H1 (cell line): ENCODE data around the gene USP20. TPM values are rescaled to one million over a fixed set of nuclear protein-coding genes. Genes with fewer than 3 reads are reported as not detected.

Experiments used
- CTCF ChIA-PET: fragments of 300-600 bp; sonication (Branson Sonifier 250); formaldehyde crosslinking; loops from one replicate; lab custom pipeline; 2021; ENCODE audit not compliant: partially characterized antibody; lab: Charles Lee
- POLR2A ChIA-PET: fragments of 300-600 bp; sonication (Branson Sonifier 250); formaldehyde crosslinking; loops from one replicate; lab custom pipeline; 2021; ENCODE audit warnings: inconsistent platforms; ENCODE audit not compliant: partially characterized antibody; lab: Charles Lee
- DNase-seq, 2 experiments: peaks; one replicate each; pipeline versions ENCODE4 v3.0.0 to v3.0.0-alpha.2; 2010 to 2022; ENCODE audit warnings: low spot score in 2 of 2, low read depth in 1 of 2, mixed read lengths in 1 of 2
- FAIRE-seq: peaks from 2 replicates; lab custom pipeline; 2011; peaks lifted over from hg19 to GRCh38; lab: Jason Lieb, UNC
- H2AFZ ChIP-seq: 2 replicates; pipeline ENCODE4 v1.8.1; 2012; ENCODE audit warnings: low read length, inconsistent platforms
- H2AK5ac ChIP-seq: 2 replicates; pipeline ENCODE4 v1.6.1; 2013; ENCODE audit warnings: low read depth, low read length
- H2BK120ac ChIP-seq: replicated peaks from 2 replicates; pipeline ENCODE3; 2013; ENCODE audit warnings: low read depth, low read length, inconsistent platforms
- H2BK12ac ChIP-seq: 2 replicates; pipeline ENCODE4 v1.6.1; 2013; ENCODE audit warnings: low read depth, low read length
- H2BK15ac ChIP-seq: 2 replicates; pipeline ENCODE4 v1.6.1; 2013; ENCODE audit warnings: low read length
- H2BK20ac ChIP-seq: 2 replicates; pipeline ENCODE4 v1.6.1; 2013; ENCODE audit warnings: low read length
- H2BK5ac ChIP-seq: 2 replicates; pipeline ENCODE4 v1.6.1; 2013; ENCODE audit warnings: low read depth, low read length
- H3K14ac ChIP-seq: 2 replicates; pipeline ENCODE4 v1.6.1; 2013; ENCODE audit warnings: inconsistent platforms; ENCODE audit not compliant: insufficient read length
- H3K18ac ChIP-seq: 2 replicates; pipeline ENCODE4 v1.6.1; 2013; ENCODE audit warnings: low read length; ENCODE audit errors: extremely low read depth
- H3K23ac ChIP-seq: 2 replicates; pipeline ENCODE4 v1.6.1; 2013; ENCODE audit warnings: inconsistent platforms; ENCODE audit not compliant: insufficient read length
- H3K23me2 ChIP-seq: 2 replicates; pipeline ENCODE4 v1.6.1; 2013; ENCODE audit warnings: low read depth, low read length
- H3K27ac ChIP-seq: 2 replicates; pipeline ENCODE4 v1.6.1; 2011; ENCODE audit warnings: low read depth, low read length, inconsistent platforms
- H3K27me3 ChIP-seq, 4 experiments: replicated peaks in 1 of 4; 1 replicate in 1 of 4; 2 replicates in 3 of 4; pipeline versions ENCODE4 v1.6.1 to v1.8.1; 2011 to 2013; ENCODE audit warnings: low read length in 3 of 4, mild to moderate bottlenecking in 3 of 4, inconsistent platforms in 2 of 4, mixed read lengths in 2 of 4, moderate library complexity in 1 of 4; ENCODE audit not compliant: control insufficient read depth in 3 of 4, insufficient read depth in 3 of 4; ENCODE audit errors: extremely low read depth in 1 of 4
- H3K36me3 ChIP-seq, 4 experiments: 2 replicates each; pipeline versions ENCODE4 v1.6.1 to v1.8.1; 2011 to 2013; ENCODE audit warnings: mild to moderate bottlenecking in 4 of 4, low read length in 3 of 4, moderate library complexity in 2 of 4, control low read depth in 1 of 4, inconsistent platforms in 1 of 4; ENCODE audit not compliant: insufficient read depth in 4 of 4, control insufficient read depth in 2 of 4
- H3K4ac ChIP-seq: replicated peaks from 2 replicates; pipeline ENCODE3; 2013; ENCODE audit warnings: low read length, low read depth, mixed read lengths, inconsistent platforms; ENCODE audit not compliant: insufficient read length
- H3K4me1 ChIP-seq, 4 experiments: replicated peaks in 1 of 4; 1 replicate in 1 of 4; 2 replicates in 3 of 4; pipeline versions ENCODE4 v1.6.1 to v1.8.1; 2011 to 2013; ENCODE audit warnings: low read length in 3 of 4, inconsistent platforms in 2 of 4, mixed read lengths in 1 of 4; ENCODE audit not compliant: insufficient read depth in 4 of 4, control insufficient read depth in 3 of 4
- H3K4me2 ChIP-seq, 2 experiments: 2 replicates each; pipeline versions ENCODE4 v1.6.1 to v1.8.1; 2011 to 2013; ENCODE audit warnings: low read depth in 2 of 2, low read length in 2 of 2, control low read depth in 1 of 2, inconsistent platforms in 1 of 2, mild to moderate bottlenecking in 1 of 2; ENCODE audit not compliant: insufficient read depth in 1 of 2
- H3K4me3 ChIP-seq, 4 experiments: fragments of 200-600, 300-600 bp in 1 of 4; sonication (generic), shearing (Covaris generic), sonication (Bioruptor Twin) in 1 of 4; 2 replicates each; pipeline versions ENCODE4 v1.5.1 to v1.8.1; 2011 to 2016; ENCODE audit warnings: low read length in 4 of 4, low read depth in 3 of 4, control low read depth in 2 of 4, inconsistent platforms in 2 of 4, mild to moderate bottlenecking in 2 of 4, mixed read lengths in 1 of 4, moderate library complexity in 1 of 4; ENCODE audit not compliant: insufficient read depth in 2 of 4; ENCODE audit errors: extremely low read depth in 1 of 4
- H3K56ac ChIP-seq: replicated peaks from 2 replicates; pipeline ENCODE3; 2013; ENCODE audit warnings: low read depth, mild to moderate bottlenecking, mixed read lengths, low read length, inconsistent platforms; ENCODE audit not compliant: insufficient read length
- H3K79me1 ChIP-seq: 2 replicates; pipeline ENCODE4 v1.6.1; 2013; ENCODE audit warnings: low read depth, low read length, control low read depth
- H3K79me2 ChIP-seq, 2 experiments: 2 replicates each; pipeline versions ENCODE4 v1.6.1 to v1.8.1; 2012 to 2013; ENCODE audit warnings: low read length in 2 of 2, mild to moderate bottlenecking in 2 of 2, inconsistent platforms in 1 of 2; ENCODE audit not compliant: insufficient read depth in 2 of 2, control insufficient read depth in 1 of 2
- H3K9ac ChIP-seq, 4 experiments: replicated peaks in 1 of 4; 1 replicate in 1 of 4; 2 replicates in 3 of 4; pipeline versions ENCODE4 v1.6.1 to v1.8.1; 2011 to 2013; ENCODE audit warnings: low read depth in 3 of 4, low read length in 3 of 4, control low read depth in 2 of 4, mild to moderate bottlenecking in 2 of 4, moderate library complexity in 2 of 4, inconsistent platforms in 1 of 4; ENCODE audit errors: extremely low read depth in 1 of 4
- H3K9me3 ChIP-seq, 2 experiments: 2 replicates each; pipeline versions ENCODE4 v1.6.1 to v1.8.1; 2012 to 2013; ENCODE audit warnings: mild to moderate bottlenecking in 2 of 2, moderate library complexity in 2 of 2, control low read depth in 1 of 2, inconsistent platforms in 1 of 2, low read depth in 1 of 2, low read length in 1 of 2, mixed read lengths in 1 of 2; ENCODE audit not compliant: insufficient read depth in 2 of 2
- H4K20me1 ChIP-seq, 2 experiments: replicated peaks in 1 of 2; 2 replicates each; pipeline versions ENCODE3 to v1.8.1; 2011 to 2013; ENCODE audit warnings: inconsistent platforms in 2 of 2, low read length in 2 of 2, mild to moderate bottlenecking in 1 of 2; ENCODE audit not compliant: insufficient read depth in 2 of 2, control insufficient read depth in 1 of 2
- H4K5ac ChIP-seq: 2 replicates; pipeline ENCODE4 v1.6.1; 2013; ENCODE audit warnings: low read length, low read depth, mixed read lengths, inconsistent platforms; ENCODE audit not compliant: insufficient read length
- H4K8ac ChIP-seq: 2 replicates; pipeline ENCODE4 v1.8.0; 2013; ENCODE audit warnings: mild to moderate bottlenecking, moderate library complexity, low read length, inconsistent platforms; ENCODE audit not compliant: insufficient read depth; ENCODE audit errors: extremely low read depth
- H4K91ac ChIP-seq: replicated peaks from 2 replicates; pipeline ENCODE3; 2013; ENCODE audit warnings: low read length, mixed read lengths, inconsistent platforms; ENCODE audit not compliant: insufficient read length
- CREB1 ChIP-seq: IDR thresholded peaks from 2 replicates; pipeline ENCODE4 v1.6.1; 2012; ENCODE audit warnings: inconsistent platforms
- FOSL1 ChIP-seq: IDR thresholded peaks from 2 replicates; pipeline ENCODE4 v1.6.1; 2011; ENCODE audit warnings: mild to moderate bottlenecking, low read depth, low read length, moderate library complexity; ENCODE audit not compliant: insufficient read depth
- SIN3A ChIP-seq, 2 experiments: IDR thresholded peaks in 1 of 2; conservative IDR thresholded peaks in 1 of 2; 2 replicates each; pipeline ENCODE4 v1.6.1; 2011 to 2012; ENCODE audit warnings: low read length in 2 of 2, improper control_type of control experiment in 1 of 2, low read depth in 1 of 2, mild to moderate bottlenecking in 1 of 2
- WGBS, 2 experiments: shearing (Covaris generic) in 1 of 2; methylation state at CpG; one replicate each; pipeline versions ENCODE4 v1.1.6 to v1.1.7; 2013 to 2015; ENCODE audit warnings: low lambda C conversion rate in 2 of 2, mixed read lengths in 2 of 2, inconsistent platforms in 1 of 2, low coverage in 1 of 2, missing lambda C conversion rate in 1 of 2; ENCODE audit not compliant: insufficient replicate concordance in 2 of 2, insufficient coverage in 1 of 2, insufficient read length in 1 of 2; ENCODE audit errors: extremely low coverage in 1 of 2, missing lambda C conversion rate in 1 of 2; 5-methylcytosine and 5-hydroxymethylcytosine counted together
- polyA plus RNA-seq, 7 experiments: library from polyadenylated mRNA; depleted of rRNA in 3 of 7; stranded (reverse) in 5 of 7; unstranded in 2 of 7; fragments of >200 nt in 5 of 7; fragments of 200-250 nt in 2 of 7; gene quantifications; 1 replicate in 5 of 7; 2 replicates in 1 of 7; 4 replicates in 1 of 7; pipeline versions ENCODE4 v1.2.1 to v1.2.3, GENCODE V29; 2011 to 2013; ENCODE audit warnings: missing spikeins in 2 of 7, mixed read lengths in 2 of 7
- total RNA-seq: library from RNA; stranded (reverse); fragmentation: NEBNext Ultra II Directional; extraction: Animal tissue kit (Norgen Biotek cat#: 25700); gene quantifications from 2 replicates; pipeline ENCODE4 v1.2.1, GENCODE V29; 2021
- TF ChIP-seq, protein P1 (sequence below), 3 experiments: IDR thresholded peaks; 1 replicate in 2 of 3; 2 replicates in 1 of 3; pipeline versions ENCODE4 v1.5.1 to v1.6.1; 2011; ENCODE audit warnings: low read length in 3 of 3, mild to moderate bottlenecking in 3 of 3, inconsistent platforms in 2 of 3, low read depth in 1 of 3, moderate library complexity in 1 of 3; ENCODE audit not compliant: insufficient read depth in 1 of 3; ENCODE audit errors: control extremely low read depth in 1 of 3

Gene USP20
- total and polyA plus RNA-seq, 2 of the 8 experiments (the other 6 are each of a cell fraction or from before 2014, with no cell fraction given) = 13.4 to 23.0 TPM

GRCh38 chr9:129828051-129828450 lies 7.2 kb upstream of the USP20 start:
- no peak overlapping the region for H3K56ac ChIP-seq
- no peak overlapping the region for H2BK20ac ChIP-seq
- no peaks in the 10 kb centered on the region; the same call in 1 of the 2 replicates for H3K79me1 ChIP-seq
- no peak overlapping the region for H3K14ac ChIP-seq
- H2BK120ac ChIP-seq = no peak overlapping the region
- peaks cover 15 to 37% (median 29%) of the 10 kb centered on the region in 4 experiments; a peak in 7 of 8 replicates for H3K36me3 ChIP-seq
- H3K4me1 ChIP-seq = peaks cover 0 to 2% (median 0%) of the 10 kb centered on the region in 4 experiments; a peak in 3 of 7 replicates
- no peak overlapping the region for H3K27ac ChIP-seq
- H4K5ac ChIP-seq = no peak overlapping the region
- no peak overlapping the region for H3K4me3 ChIP-seq
- no peak overlapping the region for H3K4me2 ChIP-seq
- H2BK12ac ChIP-seq = no peak overlapping the region
- peaks cover 0 to 2% of the 10 kb centered on the region in 2 experiments; a peak in 2 of 4 replicates for H3K79me2 ChIP-seq
- no peak for FAIRE-seq
- H3K4ac ChIP-seq = no peak overlapping the region
- POLR2A ChIA-PET = no interaction called here
- H4K20me1 ChIP-seq = peaks cover 1 to 2% of the 10 kb centered on the region in 2 experiments
- no peak overlapping the region for H3K9ac ChIP-seq
- no peak overlapping the region for H2AK5ac ChIP-seq
- no peak for DNase-seq
- CTCF ChIA-PET = no interaction called here
- TF ChIP-seq FOSL1 (no peak), SIN3A (conservative IDR thresholded peaks at IDR 0.05 in 1 of 2, IDR thresholded peaks at IDR 0.05 in 1 of 2; ENCODE audit: low read depth in 1 of 2, low read length in 2 of 2) (no peak), CREB1 (no peak)
- TF ChIP-seq, protein P1, sequence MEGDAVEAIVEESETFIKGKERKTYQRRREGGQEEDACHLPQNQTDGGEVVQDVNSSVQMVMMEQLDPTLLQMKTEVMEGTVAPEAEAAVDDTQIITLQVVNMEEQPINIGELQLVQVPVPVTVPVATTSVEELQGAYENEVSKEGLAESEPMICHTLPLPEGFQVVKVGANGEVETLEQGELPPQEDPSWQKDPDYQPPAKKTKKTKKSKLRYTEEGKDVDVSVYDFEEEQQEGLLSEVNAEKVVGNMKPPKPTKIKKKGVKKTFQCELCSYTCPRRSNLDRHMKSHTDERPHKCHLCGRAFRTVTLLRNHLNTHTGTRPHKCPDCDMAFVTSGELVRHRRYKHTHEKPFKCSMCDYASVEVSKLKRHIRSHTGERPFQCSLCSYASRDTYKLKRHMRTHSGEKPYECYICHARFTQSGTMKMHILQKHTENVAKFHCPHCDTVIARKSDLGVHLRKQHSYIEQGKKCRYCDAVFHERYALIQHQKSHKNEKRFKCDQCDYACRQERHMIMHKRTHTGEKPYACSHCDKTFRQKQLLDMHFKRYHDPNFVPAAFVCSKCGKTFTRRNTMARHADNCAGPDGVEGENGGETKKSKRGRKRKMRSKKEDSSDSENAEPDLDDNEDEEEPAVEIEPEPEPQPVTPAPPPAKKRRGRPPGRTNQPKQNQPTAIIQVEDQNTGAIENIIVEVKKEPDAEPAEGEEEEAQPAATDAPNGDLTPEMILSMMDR (IDR thresholded peaks at IDR 0.05; ENCODE audit: control extremely low read depth in 1 of 3, insufficient read depth in 1 of 3, low read depth in 1 of 3, low read length in 3 of 3) = no peak
- no peak overlapping the region for H2BK5ac ChIP-seq
- H4K8ac ChIP-seq = no peak overlapping the region
- H3K23me2 ChIP-seq = peaks cover 1% of the 10 kb centered on the region; the same call in 1 of the 2 replicates
- H3K18ac ChIP-seq = no peak overlapping the region
- H3K27me3 ChIP-seq = no peaks in the 10 kb centered on the region; a peak in 1 of 7 replicates
- no peaks in the 10 kb centered on the region for H3K9me3 ChIP-seq
- WGBS, 2 experiments = 91% methylated on average over 8 of the region's 9 CpGs; no CpG with 5 or more reads in 1 of the 2 experiments
- no peak overlapping the region for H2AFZ ChIP-seq
- H3K23ac ChIP-seq = no peak overlapping the region
- H2BK15ac ChIP-seq = no peak overlapping the region
- H4K91ac ChIP-seq = no peak overlapping the region
